Muscle of arm (tissue), 12 donors: Measurements from ENCODE around the gene CLEC2D. TPM values are rescaled to one million over a fixed set of nuclear protein-coding genes. Genes with fewer than 3 reads are reported as not detected.
"Not testable (repeated sequence)": the region's sequence is repeated elsewhere in the genome, so short reads cannot be mapped to it uniquely, and the experiment has no call there.

Source experiments
- DNase-seq: peaks from one replicate; pipeline ENCODE4 v3.0.0-alpha.2; 2013
- polyA plus RNA-seq, 12 donors: library from polyadenylated mRNA; unstranded; fragments of 120-200 nt; gene quantifications; one replicate each; pipeline ENCODE4 v1.2.1, GENCODE V29; 2013; ENCODE audit not compliant: insufficient read length in 12 of 12

Gene CLEC2D
- polyA plus RNA-seq, 12 donors, result 3.0 to 25.2 (median 9.2) TPM; not detected in 1

DNA sequence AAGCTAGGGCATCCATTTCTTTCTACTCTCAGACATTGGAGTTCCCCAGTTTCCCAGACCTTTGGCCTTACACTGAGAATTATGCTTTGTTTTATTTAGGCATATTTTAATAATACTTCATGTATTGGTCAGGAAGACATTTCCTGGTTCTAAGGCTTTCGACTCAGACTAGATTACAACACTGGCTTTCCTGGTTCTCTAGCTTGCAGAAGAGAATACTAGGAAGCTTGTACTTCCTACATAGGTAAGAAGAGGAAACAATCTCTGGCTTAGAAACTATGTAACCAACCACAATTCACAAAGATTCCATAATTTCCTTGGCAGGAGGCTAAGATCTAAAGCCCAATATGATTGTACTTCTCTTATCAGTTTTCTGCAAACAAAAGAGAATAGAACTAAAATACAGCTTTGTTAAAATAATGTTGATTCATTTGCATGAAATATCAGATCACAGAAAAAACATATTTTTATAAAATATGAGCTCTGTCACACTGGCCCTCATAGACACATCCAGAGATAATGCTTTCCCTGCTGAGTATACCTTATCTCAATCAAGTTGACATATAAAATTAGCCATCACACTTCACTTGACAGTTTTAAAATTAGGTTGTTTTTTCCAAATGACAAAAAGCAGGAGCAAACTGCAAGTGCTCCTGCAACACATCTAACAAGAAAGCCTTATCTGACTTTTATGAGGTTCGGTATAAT is 30.5 kb downstream of the CLEC2D start:
- no peak for DNase-seq

- DNase-seq, result no peak
Measured at GRCh38 chr12:9700606-9700956, 31.1 kb downstream of the CLEC2D start.

DNA sequence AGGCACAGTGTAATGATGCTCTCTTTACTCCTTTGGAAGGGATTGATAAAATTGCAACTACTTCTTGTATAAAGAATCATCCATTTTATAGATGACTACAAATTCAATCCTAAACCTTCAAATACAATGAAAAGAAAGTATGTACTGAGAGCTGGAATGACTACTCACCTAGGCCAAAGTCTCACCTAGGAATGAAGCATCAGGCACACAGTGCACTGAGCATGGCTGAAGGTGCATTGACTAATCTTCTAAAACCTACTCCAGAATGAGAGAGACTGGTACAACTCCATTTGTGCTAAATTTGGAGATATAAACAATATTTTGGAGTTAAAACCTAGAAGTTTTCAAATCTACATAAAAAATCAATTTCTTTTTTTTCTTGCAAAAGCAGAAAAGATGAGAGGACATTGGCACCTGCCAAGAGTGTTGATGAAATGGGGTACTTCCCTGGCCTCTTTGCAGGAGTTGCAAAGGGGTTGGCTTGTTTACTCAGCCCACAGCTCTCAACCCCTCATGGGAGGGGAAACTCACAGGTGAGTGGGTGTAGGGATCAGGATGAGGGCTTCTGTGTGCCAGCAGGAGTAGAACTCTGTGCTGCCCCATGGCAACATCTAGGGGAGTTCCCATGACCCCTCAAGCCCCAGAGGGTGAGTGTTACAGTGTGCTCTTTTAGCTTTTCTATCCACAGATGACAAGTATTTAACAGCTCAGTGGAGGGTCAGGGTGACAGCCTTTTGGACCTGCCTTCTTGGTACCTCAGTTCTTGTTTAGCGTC is 32.1 kb downstream of the CLEC2D start:
- DNase-seq, result no peak

DNA sequence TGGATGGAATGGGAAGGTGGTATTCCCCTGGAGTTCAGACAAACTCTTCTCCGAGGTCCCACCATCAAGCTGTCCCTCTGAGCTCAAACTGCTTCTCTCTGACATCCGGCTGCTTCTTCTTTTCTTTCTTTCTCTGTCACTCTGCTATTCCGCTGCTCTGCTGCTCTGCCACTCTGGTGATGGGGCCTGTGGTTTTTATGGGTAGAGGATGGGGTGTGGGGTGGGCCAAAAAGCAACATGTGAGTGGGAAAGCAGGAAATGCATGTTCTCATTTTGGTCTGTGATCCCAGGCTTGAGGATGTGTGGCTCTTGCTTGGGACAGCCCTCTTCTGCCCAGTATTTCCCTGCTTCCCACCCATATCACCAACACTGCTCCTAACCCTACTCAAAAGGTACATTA is 32.7 kb downstream of the CLEC2D start:
- no peak for DNase-seq

- not testable (repeated sequence) for DNase-seq
Measured at GRCh38 chr12:9704561-9704960, 35.0 kb downstream of the CLEC2D start.

GRCh38 chr12:9706086-9706685 is 36.7 kb downstream of the CLEC2D start:
- DNase-seq, result no peak

DNA sequence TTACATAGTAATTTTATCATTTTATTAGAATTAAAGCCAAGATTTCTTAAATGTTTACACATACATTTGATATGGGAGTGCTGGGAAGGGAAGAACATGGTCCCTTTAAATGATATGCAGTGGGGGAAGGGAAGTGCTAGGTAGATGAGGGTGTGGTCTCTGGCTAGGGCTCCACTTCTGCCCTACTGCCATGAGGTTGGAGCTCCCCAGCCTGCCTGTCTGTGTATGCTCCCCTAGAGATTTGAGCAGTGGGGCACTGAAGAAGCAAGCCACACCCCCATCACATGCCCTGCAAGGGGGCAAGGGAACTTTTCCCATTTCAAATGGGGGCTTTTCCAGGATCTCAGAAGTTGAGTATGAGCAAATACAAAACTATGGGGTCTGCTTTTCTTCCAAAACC is 37.8 kb downstream of the CLEC2D start:
- no peak for DNase-seq

DNA sequence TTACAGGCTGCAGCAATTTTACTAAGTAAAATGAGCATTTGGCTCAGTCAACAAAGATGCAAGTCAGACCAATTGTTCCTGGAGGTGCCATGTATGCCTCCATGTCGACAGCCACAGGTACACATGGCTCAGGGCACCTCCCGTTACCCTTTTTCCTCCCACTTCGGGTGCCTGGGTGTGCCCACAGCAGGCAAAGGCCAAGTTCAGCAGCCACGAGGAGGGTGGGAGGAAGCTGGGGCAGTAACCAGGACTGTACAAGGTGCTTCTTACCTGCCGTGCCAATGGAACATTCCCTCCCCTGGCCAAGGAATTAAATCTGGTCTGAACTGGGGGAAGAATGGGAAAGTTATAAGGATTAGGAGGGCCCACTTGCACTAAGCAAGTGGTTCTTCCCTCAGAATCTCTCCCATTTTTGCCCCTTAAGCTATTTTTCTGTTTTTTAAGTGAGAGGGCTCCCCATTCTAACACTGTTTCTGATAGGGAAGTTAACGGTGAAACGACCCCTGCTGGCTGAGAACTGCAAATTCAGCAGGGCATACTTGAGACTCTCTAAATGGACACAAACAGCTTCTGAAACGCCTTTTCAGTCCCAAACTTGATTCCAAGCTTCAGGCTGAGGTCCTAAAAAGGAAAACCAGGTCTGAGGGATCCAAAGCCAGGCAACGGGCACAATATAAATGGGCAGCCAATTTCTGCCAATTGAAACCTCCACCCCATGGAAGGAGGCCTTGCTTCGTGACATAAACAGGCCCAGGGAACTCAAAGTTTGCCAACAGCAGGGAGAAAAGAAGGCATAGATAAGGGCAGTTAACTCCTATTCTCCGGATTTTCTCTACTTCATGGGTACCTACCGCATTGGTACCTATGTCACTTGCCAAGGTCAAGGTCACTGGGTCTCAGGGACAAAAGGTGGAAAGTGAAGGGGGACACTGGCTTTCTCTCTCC is 38.6 kb downstream of the CLEC2D start:
- peak; percentile 16 for DNase-seq

DNA sequence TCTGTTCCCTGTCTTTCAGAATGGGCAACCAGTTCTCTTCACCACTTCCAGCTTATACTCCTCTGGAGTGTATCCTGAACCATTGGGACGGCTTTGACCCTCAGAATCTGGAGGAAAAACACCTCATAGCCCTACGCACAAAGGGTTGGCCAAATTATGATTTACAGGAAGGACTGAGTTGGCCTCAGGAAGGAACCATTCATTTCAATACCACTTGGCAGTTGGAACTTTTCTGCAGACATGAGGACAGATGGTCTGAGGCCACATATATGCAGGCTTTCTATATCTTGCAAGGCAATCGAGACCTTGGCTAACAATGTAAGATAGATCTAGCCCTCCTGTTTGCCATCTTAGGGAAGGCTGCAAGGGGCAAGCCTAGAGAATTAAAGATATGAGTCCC is 39.3 kb downstream of the CLEC2D start:
- DNase-seq, result no peak

DNA sequence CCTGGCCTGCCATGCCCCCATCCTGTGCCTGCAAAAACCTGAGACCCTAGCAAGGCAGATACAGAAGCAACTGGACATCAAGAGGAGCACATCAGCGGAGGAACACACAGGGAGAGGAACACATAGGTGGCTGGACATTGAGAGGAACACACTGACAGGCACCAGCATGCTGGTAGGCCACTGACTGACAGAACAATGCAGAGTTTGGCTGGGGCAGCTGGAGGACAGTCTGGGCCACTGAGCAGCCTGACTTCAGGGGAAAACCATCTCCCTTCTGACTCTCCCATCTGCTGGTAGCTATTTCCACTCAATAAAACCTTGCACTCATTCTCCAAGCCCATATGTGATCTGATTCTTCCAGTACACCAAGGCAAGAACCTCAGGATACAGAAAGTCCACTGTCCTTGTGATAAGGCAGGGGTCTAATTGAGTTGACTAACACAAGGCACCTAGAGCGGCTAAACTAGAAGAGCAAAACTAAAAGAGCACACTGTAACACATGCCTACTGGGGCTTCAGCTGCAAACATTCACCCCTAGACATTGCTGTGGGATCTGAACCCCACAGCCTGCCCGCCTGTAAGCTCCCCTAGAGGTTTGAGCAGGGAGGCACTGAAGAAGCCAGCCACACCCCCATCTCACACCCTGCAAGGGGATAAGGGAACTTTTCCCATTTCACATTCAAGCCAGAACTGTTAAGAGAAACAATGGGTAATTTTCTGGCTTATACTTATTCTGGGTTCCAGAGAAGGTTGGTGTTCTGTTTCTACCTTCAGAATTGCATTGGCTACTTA is 41.3 kb downstream of the CLEC2D start:
- no peak for DNase-seq

GRCh38 chr12:9711664-9712063 is 42.2 kb downstream of the CLEC2D start:
- no peak for DNase-seq

DNA sequence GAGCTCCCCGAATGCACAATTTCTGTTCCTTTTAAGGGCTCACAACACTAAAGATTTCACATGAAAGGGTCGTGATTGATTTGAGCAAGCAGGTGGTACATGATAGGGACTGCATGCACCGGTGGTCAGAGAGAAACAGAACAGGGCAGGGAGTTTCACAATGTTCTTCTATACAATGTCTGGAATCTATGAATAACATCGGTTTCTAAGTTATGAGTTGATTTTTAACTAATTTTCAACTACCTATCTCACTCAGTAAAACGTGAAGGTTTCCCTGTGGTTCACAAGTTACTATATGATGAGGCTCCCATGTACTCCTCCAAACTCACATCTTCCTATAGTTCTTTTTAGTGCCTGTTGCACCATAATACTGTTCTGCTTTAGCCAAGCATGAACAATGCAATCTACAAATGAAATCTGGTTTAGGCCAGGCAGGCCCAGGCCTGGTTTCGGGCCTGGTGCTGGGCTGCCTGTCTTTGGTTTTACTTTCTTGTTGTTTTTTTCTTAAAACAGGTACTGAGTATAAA is 43.6 kb downstream of the CLEC2D start:
- not testable (repeated sequence) for DNase-seq

DNA sequence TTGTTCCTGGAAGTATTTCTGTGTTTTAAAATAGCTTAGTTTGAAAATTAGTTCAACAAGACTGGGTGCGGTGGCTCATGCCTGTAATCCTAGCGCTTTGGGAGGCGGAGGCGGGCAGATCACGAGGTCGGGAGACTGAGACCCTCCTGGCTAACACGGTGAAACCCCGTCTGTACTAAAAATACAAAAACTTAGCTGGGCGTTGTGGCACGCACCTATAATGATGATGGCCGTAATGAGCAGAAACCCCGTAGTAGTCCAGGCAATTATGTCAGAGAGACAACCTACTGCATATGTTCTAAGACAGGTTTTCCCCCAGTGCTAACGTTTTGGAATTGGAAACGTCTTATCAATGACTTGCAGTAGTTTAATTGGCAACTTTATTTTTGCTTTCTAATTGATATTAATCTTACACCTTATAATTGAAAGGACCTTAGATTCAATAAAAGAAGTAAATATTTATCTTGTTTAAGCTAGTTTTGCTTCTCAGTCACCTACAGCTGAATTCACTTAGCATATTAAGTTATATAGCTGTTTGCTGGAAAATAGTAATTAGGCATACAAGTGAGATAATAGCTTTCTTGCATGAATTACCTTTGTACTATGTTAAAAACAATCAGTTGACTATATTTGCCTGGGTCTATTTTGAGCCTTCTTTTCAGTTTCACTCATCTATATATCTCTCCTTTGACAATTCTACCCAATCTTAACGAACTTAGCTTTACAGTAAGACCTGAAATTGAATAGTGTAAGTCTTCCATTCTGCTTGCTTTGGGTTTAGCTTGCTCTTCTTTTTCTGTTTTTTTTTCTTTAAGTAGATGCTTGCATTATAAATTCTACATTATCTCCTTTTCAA is 47.8 kb downstream of the CLEC2D start:
- no peak for DNase-seq

DNA sequence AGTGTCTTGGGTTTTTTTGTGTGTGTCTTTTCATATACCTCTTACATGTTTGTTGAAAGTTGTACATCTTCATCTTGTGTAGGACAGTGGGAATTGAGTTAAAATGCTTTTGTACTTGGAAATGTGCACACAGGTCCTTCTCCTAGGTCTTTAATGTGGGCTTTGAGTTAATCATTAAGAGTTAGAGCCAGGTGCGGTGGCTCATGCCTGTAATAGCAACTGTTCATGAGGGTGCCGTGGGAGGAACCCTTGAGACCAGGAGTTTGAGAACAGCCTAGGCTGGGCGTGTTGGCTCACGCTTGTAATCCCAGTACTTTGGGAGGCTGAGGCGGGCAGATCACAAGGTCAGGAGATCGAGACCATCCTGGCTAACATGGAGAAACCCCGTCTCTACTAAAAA is 49.5 kb downstream of the CLEC2D start:
- DNase-seq, result no peak

GRCh38 chr12:9719790-9720189 is 50.3 kb downstream of the CLEC2D start:
- no peak for DNase-seq

DNA sequence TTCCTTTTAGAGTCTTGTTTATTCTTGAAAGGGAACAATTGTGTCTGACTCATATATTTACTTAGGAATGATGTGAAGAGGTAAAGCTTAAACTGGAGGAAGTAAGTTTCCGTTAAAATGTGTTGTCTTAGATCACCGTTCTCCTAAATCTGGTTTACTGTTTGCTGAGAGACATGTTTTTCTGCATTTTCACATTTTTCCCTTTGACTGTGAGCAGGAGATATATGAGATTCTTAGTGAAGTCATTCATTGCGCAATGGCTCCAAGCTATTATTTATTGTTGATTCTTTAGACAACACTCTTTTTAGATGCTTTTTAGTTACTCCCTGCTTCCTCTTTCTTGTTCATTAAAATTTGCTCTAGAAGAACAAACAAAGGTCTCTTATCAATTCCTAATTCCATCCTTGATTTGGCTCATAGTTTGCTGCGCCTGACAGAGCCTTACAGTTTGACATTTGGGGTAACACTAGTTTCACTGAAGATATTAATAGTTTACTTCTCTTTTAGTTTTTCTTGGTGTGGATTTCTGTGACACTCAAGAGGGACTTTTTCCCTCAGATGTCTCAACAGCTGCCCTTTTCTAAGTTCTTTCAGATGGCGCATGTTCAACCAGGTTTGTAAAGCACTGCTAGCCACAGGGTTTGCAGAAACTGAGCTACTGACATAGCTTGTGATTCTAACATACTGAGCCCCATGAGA is 52.0 kb downstream of the CLEC2D start:
- DNase-seq, result no peak

- no peak for DNase-seq
Measured at GRCh38 chr12:9724023-9724422, 54.5 kb downstream of the CLEC2D start.

DNA sequence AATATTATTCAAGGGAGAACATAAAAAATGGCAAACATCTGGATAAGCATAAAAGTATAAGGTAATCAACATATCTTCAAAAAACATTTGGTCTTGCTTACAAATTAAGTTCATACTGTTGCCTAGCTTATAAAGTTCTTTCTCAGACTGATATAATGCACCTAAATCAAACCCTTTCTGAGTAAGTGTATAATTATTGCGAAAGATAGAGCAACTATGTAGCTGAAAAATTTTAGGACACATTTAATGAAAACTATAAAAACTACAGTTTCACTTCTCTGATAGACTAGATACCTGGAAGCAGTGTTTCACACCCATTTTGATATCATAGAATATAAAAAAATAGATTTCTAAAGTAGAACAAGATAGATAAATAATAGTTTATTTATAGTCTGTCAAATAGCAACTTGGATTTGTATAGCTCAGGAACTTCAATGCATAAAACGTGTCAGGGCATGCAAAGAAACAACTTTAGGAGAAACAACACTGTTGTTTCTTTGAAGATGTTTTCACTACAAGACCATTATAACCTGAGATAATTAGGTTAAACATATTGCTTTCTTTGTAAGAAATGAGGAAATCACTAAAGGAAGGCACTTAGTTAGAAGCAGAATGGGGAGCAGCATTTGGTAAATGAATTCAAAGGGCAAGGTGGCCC is 55.8 kb downstream of the CLEC2D start:
- DNase-seq, result no peak

GRCh38 chr12:9727813-9728212 is 58.3 kb downstream of the CLEC2D start:
- no peak for DNase-seq
